GM19397 (cell line): ENCODE data around the gene PUS3.
"Not testable (repeated sequence)": the region's sequence is repeated elsewhere in the genome, so short reads cannot be mapped to it uniquely, and the experiment has no call there.

Source experiments
- ATAC-seq: cut with Tn5 transposase; IDR thresholded peaks from one replicate; pipeline ENCODE4 v1.9.1; 2021; ENCODE audit warnings: mild to moderate bottlenecking, moderate library complexity; ENCODE audit not compliant: unreplicated experiment

Gene PUS3

GRCh38 chr11:125873881-125874555, 29.0 kb downstream of the PUS3 start:
- no peak for ATAC-seq

GRCh38 chr11:125872138-125872491, 30.9 kb downstream of the PUS3 start:
- no peak for ATAC-seq

GRCh38 chr11:125871391-125872137, 31.4 kb downstream of the PUS3 start:
- ATAC-seq: no peak

GRCh38 chr11:125869521-125869920, 33.5 kb downstream of the PUS3 start:
- no peak for ATAC-seq

GRCh38 chr11:125865354-125865753, 37.7 kb downstream of the PUS3 start:
- not testable (repeated sequence) for ATAC-seq

- not testable (repeated sequence) for ATAC-seq
Observed at GRCh38 chr11:125862786-125863185, 40.2 kb downstream of the PUS3 start.

GRCh38 chr11:125857670-125858069, 45.3 kb downstream of the PUS3 start:
- ATAC-seq: not testable (repeated sequence)

GRCh38 chr11:125846188-125846587, 56.8 kb downstream of the PUS3 start:
- ATAC-seq: no peak
